IPS-NIHi11 (cell line): Measurements from ENCODE around the gene OPRL1.

Experiments
- DNase-seq: peaks from one replicate; pipeline ENCODE4 v3.0.0; 2012; ENCODE audit warnings: mixed read lengths, low spot score

OPRL1 gene

DNA sequence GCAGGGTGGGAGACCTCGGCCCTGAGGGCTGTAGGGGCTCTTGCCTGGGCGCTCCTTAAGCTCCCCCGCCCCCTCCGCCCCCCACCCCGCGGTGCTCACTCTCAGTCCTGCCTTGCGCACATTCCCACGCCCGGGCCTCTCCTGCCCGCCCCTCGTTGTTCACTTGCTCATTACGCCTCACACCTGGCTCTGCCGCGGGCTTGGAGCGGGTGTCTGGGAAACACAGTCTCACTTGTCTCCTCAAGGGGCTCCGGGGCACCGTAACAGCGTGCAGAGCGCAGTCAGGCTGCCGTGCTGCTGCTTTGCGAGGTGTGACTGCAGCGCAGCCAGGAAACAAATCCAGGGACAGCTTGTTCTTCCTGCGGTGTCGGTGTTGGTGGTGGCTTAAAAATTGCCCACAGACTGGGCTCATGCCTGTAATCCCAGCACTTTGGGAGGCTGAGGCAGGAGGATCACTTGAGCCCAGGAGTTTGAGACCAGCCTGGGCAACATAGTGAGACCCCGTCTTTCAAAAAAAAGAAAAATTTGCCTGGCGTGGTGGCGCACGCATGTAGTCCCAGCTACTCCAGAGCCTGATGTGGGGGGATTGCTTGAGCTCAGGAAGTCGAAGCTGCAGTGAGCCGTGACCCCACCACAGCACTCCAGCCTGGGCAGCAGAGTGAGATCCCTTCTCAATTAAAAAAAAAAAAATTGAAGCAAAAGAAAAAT lies 22.9 kb downstream of the OPRL1 start:
- DNase-seq, result peak; percentile 69

DNA sequence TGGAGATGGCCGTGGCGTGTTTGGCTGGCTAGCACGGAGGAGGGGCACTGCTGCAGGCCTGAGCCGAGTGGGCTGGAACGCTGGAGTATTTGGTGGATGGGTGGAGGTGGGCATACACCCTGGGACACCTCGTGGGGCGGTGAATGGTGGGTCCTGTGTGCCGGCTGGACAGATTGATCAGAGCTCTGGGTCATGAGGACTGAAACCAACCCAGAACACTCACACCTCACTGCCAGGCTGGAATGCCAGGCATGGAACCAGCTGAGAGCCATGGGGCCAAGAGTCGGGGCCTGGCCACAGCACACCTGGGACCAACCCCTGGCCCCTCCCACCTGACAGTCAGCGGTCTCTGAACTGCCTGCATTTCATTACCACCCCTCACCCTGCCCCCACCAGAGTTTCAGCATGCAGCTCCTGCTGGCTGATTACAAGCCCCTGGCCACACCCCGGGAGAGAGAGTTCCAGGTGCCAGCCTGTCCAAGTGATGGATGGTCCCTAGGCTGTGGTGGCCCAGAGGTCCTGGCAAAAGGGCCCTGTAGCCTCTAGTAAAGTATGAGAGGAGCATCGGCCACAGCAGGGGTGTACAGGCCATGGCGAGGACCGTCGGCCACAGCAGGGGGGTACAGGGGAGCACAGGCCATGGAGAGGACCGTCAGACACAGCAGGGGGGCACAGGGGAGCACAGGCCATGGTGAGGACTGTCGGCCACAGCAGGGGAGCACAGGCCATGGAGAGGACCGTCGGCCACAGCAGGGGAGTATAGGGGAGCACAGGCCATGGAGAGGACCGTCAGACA lies 24.2 kb downstream of the OPRL1 start:
- peak; percentile 65 for DNase-seq

DNA sequence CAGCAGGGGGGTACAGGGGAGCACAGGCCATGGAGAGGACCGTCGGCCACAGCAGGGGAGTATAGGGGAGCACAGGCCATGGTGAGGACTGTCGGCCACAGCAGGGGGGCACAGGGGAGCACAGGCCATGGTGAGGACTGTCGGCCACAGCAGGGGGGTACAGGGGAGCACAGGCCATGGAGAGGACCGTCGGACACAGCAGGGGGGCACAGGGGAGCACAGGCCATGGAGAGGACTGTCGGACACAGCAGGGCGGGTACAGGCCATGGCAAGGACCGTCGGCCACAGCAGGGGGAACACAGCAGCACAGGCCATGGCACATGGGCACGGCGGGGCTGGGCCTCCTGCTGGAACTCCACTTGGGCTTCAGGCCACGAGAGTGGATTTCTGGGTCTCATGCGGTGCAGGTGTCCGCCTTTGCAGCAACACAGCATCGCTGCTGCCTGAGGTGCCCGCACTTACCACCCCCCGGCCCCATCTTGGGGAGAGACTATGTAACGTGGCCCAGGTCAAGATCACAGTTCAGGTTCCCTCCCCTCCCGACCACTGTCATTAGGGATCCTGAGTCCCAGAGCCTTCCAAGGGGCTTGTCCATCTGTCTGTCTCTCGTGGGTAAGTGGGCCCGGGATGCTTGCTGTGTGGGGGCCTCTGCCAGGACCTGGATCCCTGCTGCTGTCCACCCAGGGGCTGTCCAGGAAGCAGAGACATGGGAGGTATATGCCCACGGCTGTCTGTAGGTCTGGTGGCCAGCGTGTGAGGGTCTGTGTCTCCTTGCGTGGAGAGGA lies 25.0 kb downstream of the OPRL1 start:
- no peak for DNase-seq

DNA sequence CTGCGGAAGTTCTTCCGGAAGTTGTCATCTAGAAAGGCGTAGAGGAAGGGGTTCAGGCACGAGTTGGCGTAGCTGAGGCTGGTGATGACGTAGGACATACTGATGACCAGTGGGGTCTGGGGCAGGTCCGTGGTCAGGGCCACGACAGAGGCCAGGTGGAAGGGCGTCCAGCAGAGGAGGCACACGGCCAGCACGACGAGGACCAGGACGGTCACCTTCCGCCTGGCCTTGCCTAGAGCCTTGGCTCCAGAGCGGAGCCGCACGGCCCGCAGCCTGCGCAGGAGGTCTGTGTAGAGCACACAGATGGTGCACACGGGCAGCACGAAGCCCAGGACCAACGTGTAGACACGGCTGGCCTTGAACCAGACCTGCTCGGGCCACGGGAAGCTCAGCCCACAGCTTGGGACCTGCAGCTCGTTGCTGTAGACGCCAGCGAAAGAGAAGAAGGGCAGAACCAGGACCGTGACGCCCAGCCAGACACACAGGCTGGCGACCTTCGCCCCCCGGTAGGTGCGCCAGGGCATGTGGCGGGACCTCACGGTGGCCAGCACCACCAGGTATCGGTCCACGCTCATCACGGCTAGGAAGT lies 26.1 kb downstream of the OPRL1 start:
- DNase-seq, result no peak

DNA sequence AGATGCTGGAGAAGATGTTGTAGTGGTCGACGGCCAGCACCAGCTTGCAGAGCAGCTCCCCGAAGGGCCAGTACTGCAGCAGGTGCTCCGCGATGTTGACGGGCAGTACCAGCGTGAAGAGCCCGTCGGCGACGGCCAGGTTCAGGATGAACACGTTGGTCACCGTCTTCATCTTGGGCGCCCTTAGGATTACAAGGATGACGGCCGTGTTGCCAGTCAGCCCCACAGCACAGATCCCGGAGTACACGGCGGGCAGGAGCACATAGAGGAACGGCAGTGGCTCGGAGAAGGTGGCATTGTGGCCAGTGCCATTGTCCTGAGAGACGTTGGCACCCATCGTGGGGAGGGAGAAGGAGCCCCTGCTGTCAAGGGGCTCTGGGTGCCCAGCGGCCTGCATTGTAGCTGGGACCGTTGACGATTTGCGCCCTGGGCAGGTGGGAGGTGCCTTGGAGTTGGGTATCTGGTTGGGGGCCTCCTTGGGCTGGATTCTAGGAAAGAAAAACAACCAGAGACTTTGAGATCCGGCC lies 26.6 kb downstream of the OPRL1 start:
- no peak for DNase-seq

DNA sequence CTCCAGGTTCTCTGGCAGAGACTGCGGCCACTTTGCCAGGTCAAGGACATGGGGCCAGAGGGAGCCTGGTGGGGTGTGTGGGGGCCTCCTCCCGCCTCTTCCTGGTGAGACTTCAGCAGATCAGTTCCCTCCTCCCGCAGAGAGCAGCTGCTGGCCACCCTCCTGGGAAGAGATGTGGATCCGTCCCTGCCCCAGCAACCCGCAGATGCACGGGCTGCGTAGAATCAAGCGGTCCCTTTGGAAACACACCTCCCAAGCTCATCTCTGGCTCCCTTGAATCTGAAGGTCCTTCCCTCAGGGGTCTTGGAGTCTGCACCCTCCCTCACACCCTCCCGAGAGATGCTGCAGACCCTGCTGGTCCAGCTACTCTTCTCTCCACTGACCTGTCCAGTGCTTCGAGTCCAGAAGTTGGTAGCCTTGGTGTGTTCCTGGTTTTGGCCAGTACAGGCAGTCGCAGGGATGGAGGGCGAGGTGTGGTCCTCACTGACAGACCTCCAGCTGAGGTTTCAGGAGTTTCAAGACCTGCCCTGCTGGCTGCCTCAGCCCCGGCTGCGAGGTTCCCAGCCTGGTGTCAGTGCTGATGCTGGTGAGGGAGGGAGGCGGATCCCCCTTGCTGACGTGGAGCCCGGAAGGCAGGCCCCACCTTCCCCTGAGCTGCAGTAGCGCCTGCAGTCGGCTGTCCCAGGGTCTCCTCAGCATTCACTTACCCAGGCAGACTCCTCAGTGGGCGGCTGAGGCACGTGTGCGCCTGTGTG lies 27.3 kb downstream of the OPRL1 start, which contains the start of gene NPBWR2:
NPBWR2 (minus strand) TSS at position 585 of the 755 bp plus-strand sequence. CDS start 734 bp downstream, outside the sequence.
- DNase-seq, result peak; percentile 76

DNA sequence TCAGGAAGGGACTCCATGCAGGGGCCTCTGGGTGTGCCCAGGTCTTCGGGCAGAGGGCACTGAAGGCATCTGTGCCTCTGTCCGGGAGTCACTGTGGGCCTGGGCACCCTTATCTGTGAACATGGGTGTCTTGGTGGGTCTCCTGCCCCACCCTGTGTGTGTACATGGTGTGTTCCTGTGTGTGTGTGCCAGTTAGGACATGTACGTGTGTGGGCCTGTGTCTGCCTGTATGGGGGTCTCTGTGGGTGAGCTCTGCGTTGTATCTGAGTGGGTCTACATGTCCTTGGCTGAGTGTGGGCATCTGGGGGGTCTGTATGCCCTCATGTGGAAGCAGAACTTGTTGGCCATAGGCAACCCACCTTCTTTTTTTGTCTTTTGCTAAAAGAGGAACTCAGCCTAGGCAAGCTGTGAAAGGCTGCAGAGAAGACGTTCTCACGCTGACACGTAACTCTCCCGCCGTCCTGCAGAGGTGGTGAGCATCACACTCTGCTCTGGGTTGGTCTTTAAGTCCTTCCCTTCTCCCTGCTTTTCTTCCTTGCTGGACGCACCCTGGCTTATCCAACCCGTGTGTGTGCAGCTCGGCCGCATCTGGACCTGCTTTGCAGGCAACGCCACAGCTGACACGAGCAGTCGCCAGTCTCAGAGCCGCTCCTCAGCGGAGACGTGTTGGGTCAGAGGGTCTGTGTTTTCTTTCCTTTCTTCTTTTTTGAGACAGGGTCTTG lies 28.0 kb downstream of the OPRL1 start:
- DNase-seq, result no peak

DNA sequence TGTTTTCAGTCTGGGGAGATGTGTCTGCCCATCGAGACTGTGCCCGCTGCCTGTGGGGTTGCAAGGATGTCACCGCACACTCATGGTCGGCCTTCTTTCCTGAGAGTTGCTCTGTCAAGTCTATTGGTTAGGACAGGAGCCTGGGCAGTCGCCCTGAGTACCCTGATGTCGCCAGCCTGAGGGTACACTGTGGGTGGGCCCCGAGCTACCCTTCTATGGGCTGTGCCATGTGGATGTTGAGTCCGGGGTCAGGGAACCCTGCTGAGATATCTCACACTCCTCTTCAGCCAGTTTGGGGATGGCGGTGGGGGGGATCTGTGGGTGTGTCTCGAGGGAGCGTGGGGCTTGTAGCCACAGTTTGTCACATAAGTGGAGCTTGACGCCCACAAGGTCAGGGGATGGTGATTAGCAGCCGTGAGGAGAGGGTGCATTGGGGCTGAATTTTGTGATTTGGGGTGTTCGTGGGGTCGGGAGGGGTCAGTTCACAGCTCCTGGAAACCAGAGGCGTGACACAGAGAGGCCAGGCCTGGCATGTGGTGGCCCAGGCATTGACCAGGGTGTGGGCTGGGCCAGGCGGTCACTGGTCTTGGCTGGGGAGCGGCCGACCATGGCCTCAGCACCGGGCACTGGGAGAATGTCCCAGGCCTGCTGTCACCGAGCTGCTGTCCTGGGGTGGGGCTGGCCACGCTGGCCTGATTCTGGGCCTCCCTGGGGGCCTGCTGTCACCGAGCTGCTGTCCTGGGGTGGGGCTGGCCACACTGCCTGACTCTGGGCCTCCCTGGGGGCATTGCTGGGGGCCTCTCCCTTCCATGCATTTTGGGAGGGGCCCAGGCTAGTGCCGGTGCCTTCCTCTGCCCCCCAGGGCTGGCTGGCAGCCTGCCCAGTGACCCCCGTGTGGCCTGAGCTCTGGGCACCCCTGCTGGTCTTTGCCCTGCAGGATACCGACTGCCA lies 29.1 kb downstream of the OPRL1 start:
- DNase-seq, result no peak

DNA sequence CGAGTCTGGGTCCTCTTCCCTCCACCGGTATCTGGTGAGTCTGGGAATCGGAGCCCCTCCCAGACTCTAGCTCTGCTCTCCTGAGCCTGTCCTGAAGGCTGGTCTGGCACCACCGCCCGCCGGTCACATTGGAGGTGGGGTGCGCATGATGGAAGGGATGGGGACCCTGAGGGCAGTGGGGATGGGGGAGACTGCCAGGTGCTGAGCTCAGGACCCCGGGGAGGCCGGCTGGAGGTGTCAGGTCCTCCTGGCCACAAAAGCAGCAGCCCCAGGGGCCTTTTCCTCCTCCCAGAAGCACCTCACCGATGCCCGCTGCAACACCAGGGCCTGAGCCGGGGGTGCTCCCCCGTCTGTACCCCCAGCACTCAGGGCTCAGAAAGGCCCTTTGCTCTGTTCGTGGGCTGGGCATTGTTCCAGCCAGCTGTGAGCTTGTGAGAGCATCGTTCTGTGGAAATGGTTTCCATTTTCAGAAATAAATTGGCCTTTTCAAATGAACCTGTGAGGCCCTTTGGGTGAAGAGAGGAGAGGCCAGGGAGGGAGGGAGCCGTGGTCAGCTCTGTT lies 30.0 kb downstream of the OPRL1 start:
- no peak for DNase-seq

DNA sequence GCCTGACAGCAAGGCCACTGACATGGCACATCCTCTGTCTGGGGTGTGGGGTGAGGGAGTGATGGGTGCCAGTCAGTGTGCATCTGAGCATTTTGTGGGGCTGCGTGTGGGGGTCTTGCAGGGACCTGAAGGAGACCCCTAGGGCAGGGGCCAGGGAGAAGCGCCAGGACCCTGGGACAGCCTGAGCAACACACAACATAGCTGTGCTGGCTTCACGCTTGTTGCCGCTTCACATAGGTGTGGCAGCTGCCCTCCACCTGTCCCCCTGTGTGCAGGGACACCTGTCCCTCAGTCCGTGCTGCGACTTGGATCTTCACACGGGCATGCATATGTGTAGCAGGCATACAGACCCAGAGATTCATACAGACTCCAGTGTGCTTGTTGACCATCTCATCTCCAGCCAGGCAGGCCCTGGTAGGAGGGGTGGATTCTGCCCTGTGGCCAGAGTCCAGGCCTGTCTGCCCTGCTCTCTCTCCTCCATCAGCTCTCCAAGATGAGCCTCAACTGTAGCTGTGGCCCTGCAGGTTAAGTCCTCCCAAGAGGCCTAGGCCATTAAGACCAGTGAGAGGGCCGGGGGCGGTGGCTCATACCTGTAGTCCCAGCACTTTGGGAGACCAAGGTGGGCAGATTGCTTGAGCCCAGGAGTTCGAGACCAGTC lies 30.7 kb downstream of the OPRL1 start:
- DNase-seq, result no peak

DNA sequence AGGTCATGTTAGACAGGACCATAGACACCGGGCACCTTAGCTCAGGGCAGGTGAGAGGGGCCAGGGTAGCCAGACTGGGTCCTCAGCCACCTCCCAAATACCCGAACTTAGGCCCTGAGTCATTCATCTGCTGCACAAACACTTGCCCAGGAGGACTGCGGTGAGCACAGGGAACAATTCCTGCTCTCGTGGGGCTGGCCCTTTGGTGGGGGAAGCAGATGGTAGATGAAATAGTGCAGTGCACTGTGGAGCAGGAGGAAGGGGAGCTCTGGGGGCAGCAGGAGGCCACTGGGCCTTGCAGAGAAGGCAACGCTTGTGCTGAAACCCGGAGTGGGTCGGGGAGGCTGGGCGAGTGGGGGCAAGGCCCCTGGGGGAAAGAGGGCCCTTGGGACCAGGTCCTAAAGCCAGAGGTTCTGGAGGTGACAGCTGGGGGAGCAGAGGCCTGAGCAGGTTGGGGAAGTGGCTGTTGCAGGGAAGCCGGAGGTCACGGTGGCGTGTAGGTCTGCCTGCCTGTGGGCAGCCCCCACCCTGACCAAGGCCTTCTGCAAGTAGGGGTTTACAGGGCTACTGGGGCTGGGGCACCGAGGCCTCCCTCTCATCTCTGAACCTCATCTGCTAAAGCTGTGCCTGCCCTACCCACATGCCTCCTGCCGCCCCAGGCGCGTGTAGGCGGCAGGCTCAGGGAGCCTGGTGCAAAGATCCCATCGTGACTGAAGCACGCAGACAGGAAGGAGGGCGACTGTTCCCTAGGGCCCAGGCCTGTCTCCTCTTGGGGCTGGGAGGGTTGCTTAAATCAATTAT lies 32.2 kb downstream of the OPRL1 start:
- no peak for DNase-seq

DNA sequence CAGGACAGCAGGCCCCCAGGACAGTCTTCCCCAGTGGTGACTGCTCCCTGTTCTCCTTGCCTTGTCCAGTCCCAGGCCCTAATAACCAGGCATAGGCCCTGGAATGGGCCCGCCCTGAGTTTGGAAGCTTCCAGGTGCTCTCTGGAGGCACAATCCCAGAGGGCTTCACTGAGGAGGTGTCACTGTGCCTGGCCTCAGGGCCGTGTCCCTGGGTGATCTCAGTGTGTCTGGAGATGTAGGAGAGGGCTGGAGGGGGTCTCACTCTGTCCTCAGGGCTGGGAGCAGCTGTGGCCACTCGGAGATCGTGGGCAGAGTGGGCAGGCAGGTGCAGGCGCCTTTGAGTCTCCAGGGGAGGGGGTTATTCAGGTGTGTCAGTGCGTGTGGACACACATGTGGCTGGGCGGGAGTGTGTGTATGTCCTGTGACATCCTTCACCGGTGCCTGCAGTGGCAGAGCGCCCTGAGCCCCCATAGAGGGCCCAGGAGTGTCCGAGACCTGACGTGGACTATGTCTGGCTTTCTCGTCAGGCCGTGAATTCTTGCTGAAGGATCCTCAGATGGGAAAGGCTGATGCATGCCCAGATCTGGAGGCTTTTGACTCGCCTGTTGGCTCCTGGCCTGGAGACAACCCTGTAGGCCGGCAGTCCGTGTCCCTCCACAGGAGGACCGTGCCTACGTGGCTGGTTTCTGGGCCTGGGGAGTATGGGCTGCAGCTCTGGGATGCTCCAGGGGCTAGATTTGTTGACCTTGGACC lies 33.0 kb downstream of the OPRL1 start:
- no peak for DNase-seq

DNA sequence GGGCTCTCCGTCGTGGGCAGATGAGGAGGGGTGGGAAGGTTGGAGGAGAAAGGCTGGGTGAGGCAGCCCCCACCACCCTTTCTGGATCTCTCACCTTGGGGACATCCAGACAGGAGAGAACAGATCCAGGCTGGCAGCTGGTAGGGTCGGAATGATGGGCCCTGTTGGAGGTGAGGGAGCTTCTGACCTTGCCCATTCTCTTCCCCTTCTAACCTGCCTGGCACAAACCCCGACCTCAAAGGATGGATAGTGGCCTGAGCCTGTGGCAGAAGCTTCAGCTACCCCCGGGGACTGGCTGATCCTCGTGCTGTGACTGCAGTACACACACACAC lies 33.5 kb downstream of the OPRL1 start:
- no peak for DNase-seq

DNA sequence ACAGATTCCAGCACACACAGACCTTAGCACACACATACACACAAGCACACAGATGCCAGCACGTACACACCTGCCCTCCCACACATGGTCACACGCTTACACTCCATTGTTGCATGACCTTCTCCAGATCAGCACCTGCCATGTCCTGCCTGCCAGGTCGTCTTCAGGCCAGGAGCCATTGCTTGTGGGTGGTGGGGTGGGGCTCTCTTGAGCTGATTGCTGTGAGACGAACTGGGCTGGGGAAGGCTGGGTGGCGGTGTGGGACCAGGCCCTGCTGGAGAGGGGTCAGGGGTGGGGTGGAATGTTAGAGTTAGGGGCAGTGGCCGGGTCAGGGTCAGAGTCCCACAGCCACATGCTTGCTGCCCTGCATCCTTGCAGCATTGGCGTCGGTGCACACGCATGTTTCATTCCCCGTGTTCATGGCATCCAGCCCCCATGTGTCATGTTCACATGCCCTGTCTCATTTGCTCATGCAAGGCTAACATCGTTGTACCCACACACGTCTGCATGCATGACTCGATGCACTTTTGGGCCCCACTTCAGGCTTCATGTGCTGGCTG lies 34.0 kb downstream of the OPRL1 start:
- DNase-seq, result peak; percentile 6

DNA sequence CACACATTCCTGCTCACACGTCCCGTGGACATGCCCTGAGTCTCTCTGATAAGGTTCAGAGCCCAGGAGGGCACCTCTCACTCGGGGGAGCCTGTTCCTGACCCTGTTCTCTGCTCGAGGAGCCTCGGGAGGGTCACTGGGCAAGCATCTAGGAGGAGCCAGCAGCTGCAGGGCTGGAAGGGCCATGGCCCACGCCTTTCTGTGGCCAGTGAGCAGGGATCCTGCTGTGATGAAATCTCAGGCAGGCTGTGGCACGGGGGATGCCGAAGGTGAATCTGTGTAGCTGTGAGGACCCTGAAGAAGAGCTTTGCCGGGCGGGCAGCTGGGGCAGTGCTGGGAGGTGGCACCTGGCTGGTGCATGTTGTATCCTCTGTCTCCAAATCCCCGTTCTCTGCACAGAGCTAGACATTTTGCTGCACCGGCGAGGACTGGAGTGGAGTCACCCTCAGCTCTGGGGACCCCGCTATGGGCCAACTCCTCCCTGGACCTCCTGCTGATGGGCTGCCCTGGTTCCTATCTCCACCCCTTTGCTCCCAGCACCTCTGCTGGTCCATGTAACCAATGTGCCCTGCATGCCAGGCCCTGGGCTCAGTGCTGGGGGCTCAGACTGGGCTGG lies 34.6 kb downstream of the OPRL1 start:
- no peak for DNase-seq

DNA sequence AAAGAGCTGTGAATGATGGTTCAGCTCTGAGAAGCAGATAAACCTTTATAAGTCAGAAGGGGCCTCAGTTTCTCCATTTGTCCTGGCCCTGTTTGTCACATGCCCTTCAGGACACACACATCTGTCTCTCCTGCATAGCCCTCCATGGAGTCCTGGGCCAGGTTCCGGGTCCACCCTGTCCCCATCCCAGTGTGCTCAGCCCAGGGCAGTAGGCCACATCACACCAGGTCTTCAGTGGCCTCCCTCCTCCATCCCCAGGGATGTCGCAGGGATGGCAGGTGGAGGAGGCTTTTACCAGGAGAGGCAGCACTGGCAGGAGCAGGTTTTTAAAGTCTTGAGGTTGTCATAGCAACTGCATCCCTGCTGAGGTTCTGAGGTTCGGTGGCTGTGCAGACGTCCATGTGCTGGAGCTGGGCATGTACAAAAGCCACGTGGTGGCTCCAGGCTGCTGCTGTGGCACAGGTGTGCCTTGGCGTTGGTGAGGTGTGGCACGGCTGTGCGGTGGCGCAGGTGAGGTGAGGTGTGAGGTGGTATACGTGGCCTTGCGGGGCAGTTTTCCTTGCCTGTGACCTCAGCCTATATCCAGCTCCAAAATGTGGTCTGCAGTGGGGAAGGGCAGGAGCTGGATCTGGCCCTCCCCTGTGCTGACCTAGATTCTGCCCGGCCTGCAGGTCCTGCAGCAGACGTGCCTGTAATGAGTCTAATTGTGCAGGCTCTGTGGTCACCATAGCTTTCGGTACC lies 35.5 kb downstream of the OPRL1 start:
- peak; percentile 14 for DNase-seq
